ENCODE data around the gene LRIT3. TPM values are rescaled to one million over a fixed set of nuclear protein-coding genes. Genes with fewer than 3 reads are reported as not detected.
A peak's percentile ranks its signal among the peaks of the same experiment; 100 is the strongest.

LRIT3 gene
- under 1 TPM; 0.26 to 0.52 TPM for total RNA-seq

GRCh38 chr4:109847896-109848442 lies at the start of gene LRIT3:
Gene LRIT3, plus strand, starts transcription at chr4:109848107. Its CDS starts 95 bp downstream, at chr4:109848202.
- Mint-ChIP-seq H3K36me3 (ENCODE audit: low read depth) (no peaks in the 10 kb centered on the region), H3K27ac (no peak within 1 kb of the TSS), H3K27me3 (no peaks in the 10 kb centered on the region), H3K4me1 (no peaks in the 10 kb centered on the region), H3K9me3 (no peaks in the 10 kb centered on the region), H3K4me3 (no peak within 1 kb of the TSS)
- no peak for ATAC-seq (replicated peaks)

GRCh38 chr4:109798866-109799265 lies 49.0 kb upstream of the LRIT3 start:
- H3K27me3 Mint-ChIP-seq: peaks cover 7% of the 10 kb centered on the region
- H3K4me3 Mint-ChIP-seq: no peak overlapping the region

GRCh38 chr4:109801099-109801789 lies 46.7 kb upstream of the LRIT3 start:
- Mint-ChIP-seq H3K4me3 (no peak overlapping the region), H3K36me3 (ENCODE audit: low read depth) (no peaks in the 10 kb centered on the region), H3K27me3 (peaks cover 3% of the 10 kb centered on the region), H3K9me3 (no peaks in the 10 kb centered on the region), H3K4me1 (no peaks in the 10 kb centered on the region), H3K27ac (no peak overlapping the region)
- no peak for ATAC-seq (replicated peaks)

More at GRCh38 chr4:109798866-109799265, 49.0 kb upstream of the LRIT3 start:
- Mint-ChIP-seq H3K27ac (no peak overlapping the region), H3K9me3 (peaks cover 12% of the 10 kb centered on the region), H3K36me3 (ENCODE audit: low read depth) (no peaks in the 10 kb centered on the region), H3K4me1 (no peaks in the 10 kb centered on the region)
- ATAC-seq (replicated peaks): no peak

GRCh38 chr4:109801895-109802319 lies 46.0 kb upstream of the LRIT3 start, which contains the start of gene CFI:
Gene CFI, minus strand, starts transcription at chr4:109801999. Its CDS starts 28 bp downstream, at chr4:109801971.
- Mint-ChIP-seq H3K4me1 (no peaks in the 10 kb centered on the region), H3K36me3 (ENCODE audit: low read depth) (no peaks in the 10 kb centered on the region), H3K9me3 (no peaks in the 10 kb centered on the region), H3K27me3 (peaks cover 3% of the 10 kb centered on the region), H3K27ac (no peak within 1 kb of the TSS), H3K4me3 (no peak within 1 kb of the TSS)
- no peak for ATAC-seq (replicated peaks)

- Mint-ChIP-seq H3K9me3 (no peaks in the 10 kb centered on the region), H3K27ac (no peak overlapping the region)
- peak; percentile 31 for ATAC-seq (replicated peaks)
Measured at GRCh38 chr4:109803924-109804571, 43.9 kb upstream of the LRIT3 start.

GRCh38 chr4:109809655-109810054 lies 38.3 kb upstream of the LRIT3 start:
- H3K4me3 Mint-ChIP-seq: no peak overlapping the region
- H3K27ac Mint-ChIP-seq: no peak overlapping the region
- no peaks in the 10 kb centered on the region for H3K4me1 Mint-ChIP-seq
- H3K9me3 Mint-ChIP-seq: no peaks in the 10 kb centered on the region
- no peaks in the 10 kb centered on the region for H3K36me3 Mint-ChIP-seq (ENCODE audit: low read depth)
- no peak for ATAC-seq (replicated peaks)
- peaks cover 4% of the 10 kb centered on the region for H3K27me3 Mint-ChIP-seq

More at GRCh38 chr4:109803924-109804571, 43.9 kb upstream of the LRIT3 start:
- H3K4me3 Mint-ChIP-seq: no peak overlapping the region
- no peaks in the 10 kb centered on the region for H3K36me3 Mint-ChIP-seq (ENCODE audit: low read depth)
- H3K4me1 Mint-ChIP-seq: no peaks in the 10 kb centered on the region
- H3K27me3 Mint-ChIP-seq: peaks cover 4% of the 10 kb centered on the region

GRCh38 chr4:109810552-109811387 lies 37.1 kb upstream of the LRIT3 start:
- Mint-ChIP-seq H3K36me3 (ENCODE audit: low read depth) (peaks cover 6% of the 10 kb centered on the region), H3K4me1 (peaks cover 1% of the 10 kb centered on the region), H3K27me3 (peaks cover 4% of the 10 kb centered on the region), H3K27ac (no peak overlapping the region), H3K4me3 (no peak overlapping the region), H3K9me3 (no peaks in the 10 kb centered on the region)
- no peak for ATAC-seq (replicated peaks)

- H3K4me1 Mint-ChIP-seq: peaks cover 10% of the 10 kb centered on the region
- H3K27ac Mint-ChIP-seq: no peak overlapping the region
- peaks cover 4% of the 10 kb centered on the region for H3K27me3 Mint-ChIP-seq
- H3K4me3 Mint-ChIP-seq: no peak overlapping the region
- peaks cover 15% of the 10 kb centered on the region for H3K36me3 Mint-ChIP-seq (ENCODE audit: low read depth)
- no peaks in the 10 kb centered on the region for H3K9me3 Mint-ChIP-seq
- ATAC-seq (replicated peaks): no peak
Measured at GRCh38 chr4:109811707-109812106, 36.2 kb upstream of the LRIT3 start.

- Mint-ChIP-seq H3K4me1 (peaks cover 28% of the 10 kb centered on the region), H3K9me3 (no peaks in the 10 kb centered on the region), H3K27me3 (no peaks in the 10 kb centered on the region), H3K27ac (peak within 1 kb of the TSS; percentile 98), H3K4me3 (peak within 1 kb of the TSS; percentile 98), H3K36me3 (ENCODE audit: low read depth) (peaks cover 52% of the 10 kb centered on the region)
- ATAC-seq (replicated peaks): peak; percentile 96
Measured at GRCh38 chr4:109815151-109816081, 32.5 kb upstream of the LRIT3 start, which contains the start of gene GAR1. Gene GAR1, plus strand, starts transcription at chr4:109815762. Its CDS starts 403 bp downstream, at chr4:109816165.

GRCh38 chr4:109816082-109816442 lies 31.8 kb upstream of the LRIT3 start:
- Mint-ChIP-seq H3K27me3 (no peaks in the 10 kb centered on the region), H3K36me3 (ENCODE audit: low read depth) (peaks cover 59% of the 10 kb centered on the region), H3K4me1 (peaks cover 33% of the 10 kb centered on the region), H3K27ac (peak overlapping the region; percentile 98), H3K4me3 (peak overlapping the region; percentile 98), H3K9me3 (no peaks in the 10 kb centered on the region)
- ATAC-seq (replicated peaks): no peak

GRCh38 chr4:109816894-109817293 lies 31.0 kb upstream of the LRIT3 start:
- H3K9me3 Mint-ChIP-seq: no peaks in the 10 kb centered on the region
- peaks cover 67% of the 10 kb centered on the region for H3K36me3 Mint-ChIP-seq (ENCODE audit: low read depth)
- no peaks in the 10 kb centered on the region for H3K27me3 Mint-ChIP-seq
- H3K4me1 Mint-ChIP-seq: peaks cover 40% of the 10 kb centered on the region
- peak overlapping the region; percentile 98 for H3K27ac Mint-ChIP-seq
- ATAC-seq (replicated peaks): peak; percentile 55
- H3K4me3 Mint-ChIP-seq: peak overlapping the region; percentile 98

- H3K27me3 Mint-ChIP-seq: no peaks in the 10 kb centered on the region
- peaks cover 40% of the 10 kb centered on the region for H3K4me1 Mint-ChIP-seq
- H3K36me3 Mint-ChIP-seq (ENCODE audit: low read depth): peaks cover 81% of the 10 kb centered on the region
- ATAC-seq (replicated peaks): no peak
- H3K4me3 Mint-ChIP-seq: peak overlapping the region; percentile 98
- H3K27ac Mint-ChIP-seq: peak overlapping the region; percentile 32
- no peaks in the 10 kb centered on the region for H3K9me3 Mint-ChIP-seq
Measured at GRCh38 chr4:109818268-109818667, 29.6 kb upstream of the LRIT3 start.

- H3K4me1 Mint-ChIP-seq: peaks cover 40% of the 10 kb centered on the region
- ATAC-seq (replicated peaks): no peak
- H3K36me3 Mint-ChIP-seq (ENCODE audit: low read depth): peaks cover 99% of the 10 kb centered on the region
- no peaks in the 10 kb centered on the region for H3K27me3 Mint-ChIP-seq
- H3K27ac Mint-ChIP-seq: peak overlapping the region; percentile 49
- peak overlapping the region; percentile 28 for H3K4me3 Mint-ChIP-seq
- H3K9me3 Mint-ChIP-seq: no peaks in the 10 kb centered on the region
Measured at GRCh38 chr4:109820563-109820962, 27.3 kb upstream of the LRIT3 start.
